Posterior vena cava (tissue), 2 donors: ENCODE results near the gene RNF144A. TPM values are rescaled to one million over a fixed set of nuclear protein-coding genes. Genes with fewer than 3 reads are reported as not detected.

ENCODE experiments used
- DNase-seq: peaks from one replicate; pipeline ENCODE4 v3.0.0-alpha.2; 2020; ENCODE audit warnings: low spot score
- intact Hi-C, 2 donors: fragments of 100-400 bp; cut with DNase I; formaldehyde crosslinking; loops; one replicate each; pipeline versions ENCODE4 v1.14.1 to v1.14.2; 2022 to 2023
- total RNA-seq, 2 donors: library from RNA; stranded (reverse); fragmentation: NEBNext Ultra II Directional; extraction: Animal tissue kit (Norgen Biotek cat#: 25700); gene quantifications; one replicate each; pipeline ENCODE4 v1.2.1, GENCODE V29; 2021
- donor health status: DM: yes; HTN: yes; CAD: no.
- donor health status: DM: yes; HTN: yes; CAD: no.

Gene RNF144A
- total RNA-seq, 2 donors from 2014 or later: 9.4 to 11.8 TPM

DNA sequence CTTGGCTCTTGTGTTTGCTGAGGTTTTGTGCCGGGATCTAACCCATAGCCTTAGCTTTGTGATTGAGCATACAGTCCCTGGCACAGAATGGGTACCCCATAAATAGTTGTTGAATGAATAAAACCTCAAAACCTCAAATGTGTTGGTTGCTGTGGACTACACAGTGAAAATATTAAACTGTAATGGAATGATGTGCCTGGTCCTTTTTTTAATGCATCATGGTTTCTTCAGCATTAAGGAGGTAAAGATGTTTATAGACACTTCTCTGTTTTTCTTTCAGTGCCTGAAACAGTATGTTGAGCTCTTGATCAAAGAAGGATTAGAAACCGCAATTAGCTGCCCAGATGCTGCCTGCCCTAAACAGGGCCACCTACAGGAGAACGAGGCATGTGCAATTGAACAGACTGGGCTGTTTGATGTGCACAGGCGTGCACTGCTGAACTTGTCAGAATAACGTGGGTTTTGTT is 97.0 kb downstream of the RNF144A start:
- intact Hi-C loops: no loop called here
- no peak for DNase-seq

DNA sequence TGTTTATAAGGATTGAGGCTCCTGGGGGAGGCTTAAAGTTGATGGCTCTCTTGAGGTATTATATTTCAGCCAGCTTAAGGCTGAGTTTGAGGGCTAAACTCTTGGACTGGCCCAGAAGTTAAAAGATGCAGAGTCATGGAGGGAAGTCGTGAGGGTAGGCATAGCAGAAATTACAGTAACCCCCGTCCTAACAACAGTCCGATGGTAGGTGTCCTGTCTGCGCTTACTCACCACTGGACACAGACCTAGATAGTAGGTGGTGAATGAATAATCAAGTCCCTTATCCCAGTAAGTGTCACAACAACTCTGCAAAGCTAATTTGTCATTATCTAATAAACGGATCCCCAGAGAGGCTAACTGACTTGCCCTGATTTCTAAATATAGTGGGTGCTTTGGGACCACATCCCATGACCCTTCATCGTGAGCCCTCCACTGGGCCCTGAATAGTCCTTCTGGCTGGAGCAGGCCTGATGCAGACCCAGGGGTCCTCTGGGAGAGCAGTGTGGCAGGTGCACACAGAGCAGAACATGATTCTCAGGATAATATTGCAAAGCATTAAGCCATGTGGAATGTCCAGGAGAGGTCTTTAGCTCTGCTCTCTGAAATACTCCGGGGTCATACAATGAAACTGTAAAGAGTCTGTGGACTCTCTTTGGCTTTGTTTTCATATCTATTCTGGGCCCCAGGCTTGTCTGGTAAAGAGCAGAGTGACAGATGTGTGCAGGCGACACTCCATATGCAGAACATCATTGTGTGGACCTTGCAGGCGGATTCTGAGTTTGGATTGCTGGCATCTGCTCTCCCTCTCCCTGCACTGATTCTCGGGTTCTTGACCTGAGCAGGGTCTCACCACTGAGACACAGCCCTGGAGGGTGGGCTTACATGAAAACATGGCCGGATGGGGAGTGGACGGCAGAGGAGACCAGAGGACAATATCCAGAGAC is 98.1 kb downstream of the RNF144A start:
- intact Hi-C loops: no loop called here
- DNase-seq: no peak

DNA sequence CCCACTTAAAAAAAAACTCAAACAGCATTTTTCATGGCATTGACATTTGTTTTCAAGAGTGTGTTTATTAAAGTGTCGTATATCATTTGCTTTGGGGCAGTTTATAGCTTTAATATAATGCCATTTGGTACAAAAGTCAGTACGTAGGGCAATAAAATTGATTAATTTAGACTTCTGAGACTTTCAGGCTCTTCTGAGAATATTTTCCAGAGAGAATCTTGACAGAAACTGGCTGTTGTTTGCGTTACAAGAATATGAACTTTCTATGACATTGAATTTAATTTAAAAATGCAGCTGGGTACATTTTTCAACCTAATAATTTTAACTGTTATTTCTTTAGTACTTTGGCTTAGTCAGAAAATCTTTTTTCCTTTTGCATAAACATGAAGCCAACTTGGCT is 98.9 kb downstream of the RNF144A start:
- intact Hi-C loops: no loop called here
- no peak for DNase-seq

DNA sequence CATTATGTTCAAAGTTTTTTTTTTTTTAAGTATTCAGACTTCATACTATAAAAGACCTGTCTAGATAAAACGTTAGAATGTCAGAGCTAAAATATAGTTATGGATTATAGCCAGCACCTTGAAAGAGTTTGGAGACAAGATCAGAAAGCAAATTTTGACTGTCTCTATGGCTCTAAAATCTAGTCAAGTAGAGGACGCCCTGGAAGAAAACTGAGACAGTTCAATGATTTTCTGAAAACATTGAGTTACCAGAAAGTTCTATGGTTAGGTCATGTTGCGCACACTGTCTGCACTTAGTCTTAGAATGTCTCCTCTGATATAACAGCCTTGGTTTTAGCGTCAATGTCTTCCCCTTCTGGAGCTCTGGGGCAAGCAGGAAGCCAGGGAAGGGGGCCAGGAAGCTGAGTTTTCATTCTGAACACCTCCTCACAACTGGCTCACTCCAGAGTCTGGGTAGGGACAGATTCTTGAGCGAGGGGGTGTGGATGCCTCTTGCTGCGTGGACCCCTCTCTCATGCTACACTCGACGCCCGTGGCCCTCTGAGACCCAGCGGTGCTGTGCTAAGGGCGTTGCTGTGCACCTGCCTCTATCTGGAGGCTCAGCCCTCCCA is 99.5 kb downstream of the RNF144A start:
- no peak for DNase-seq
- intact Hi-C loops: no loop called here

DNA sequence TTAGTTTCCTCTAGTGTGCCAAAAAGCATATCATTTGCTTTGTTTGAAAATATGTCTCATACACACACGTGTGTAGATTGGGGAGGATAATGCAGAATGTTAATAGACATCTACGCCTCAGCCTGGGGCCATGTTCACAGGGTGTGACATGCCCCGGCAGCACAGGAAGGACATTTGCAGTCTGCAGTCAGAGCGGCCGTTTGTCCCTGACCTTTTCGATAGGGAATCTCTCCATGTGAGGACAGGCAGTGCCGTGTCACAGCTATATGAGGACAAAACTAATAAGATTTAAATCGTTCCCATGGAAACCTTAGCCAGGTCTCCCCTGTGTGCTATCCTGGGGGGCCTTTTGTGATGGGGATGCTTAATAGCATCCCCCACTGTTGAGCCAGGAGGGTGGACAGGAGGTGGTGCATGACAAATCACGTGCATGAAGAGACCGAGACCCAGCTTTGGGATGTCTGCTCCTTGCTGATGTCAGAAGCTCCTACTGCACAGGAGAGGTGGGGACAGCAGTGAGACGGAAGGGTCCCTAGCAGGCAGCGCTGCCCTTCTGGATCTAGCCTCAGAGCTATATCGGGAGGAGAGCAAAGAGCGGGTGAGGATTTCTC is 100.6 kb downstream of the RNF144A start:
- intact Hi-C loops: no loop called here

DNA sequence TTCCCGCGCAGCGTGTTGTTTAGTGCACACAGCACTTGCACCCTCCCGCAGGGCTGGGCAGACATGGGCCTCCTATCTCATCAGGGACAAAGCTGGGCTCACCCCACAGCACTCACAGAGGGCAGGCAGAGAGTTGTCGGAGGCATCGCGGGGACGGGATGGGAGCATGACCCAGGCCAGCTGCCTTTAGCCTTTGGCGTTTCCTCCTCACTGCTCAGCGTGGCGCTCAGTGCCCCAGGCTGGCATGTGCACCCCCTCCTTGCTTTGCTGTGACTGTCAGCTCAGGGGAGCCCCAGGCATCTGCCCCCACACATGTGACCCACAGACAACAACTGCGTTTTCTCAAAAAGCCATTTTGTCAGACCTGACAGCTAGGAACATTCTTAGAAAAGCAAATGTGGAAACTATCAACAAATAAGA is 101.1 kb downstream of the RNF144A start:
- intact Hi-C loops: no loop called here
- no peak for DNase-seq

More for the DNA sequence above, 100.6 kb downstream of the RNF144A start:
- no peak for DNase-seq

DNA sequence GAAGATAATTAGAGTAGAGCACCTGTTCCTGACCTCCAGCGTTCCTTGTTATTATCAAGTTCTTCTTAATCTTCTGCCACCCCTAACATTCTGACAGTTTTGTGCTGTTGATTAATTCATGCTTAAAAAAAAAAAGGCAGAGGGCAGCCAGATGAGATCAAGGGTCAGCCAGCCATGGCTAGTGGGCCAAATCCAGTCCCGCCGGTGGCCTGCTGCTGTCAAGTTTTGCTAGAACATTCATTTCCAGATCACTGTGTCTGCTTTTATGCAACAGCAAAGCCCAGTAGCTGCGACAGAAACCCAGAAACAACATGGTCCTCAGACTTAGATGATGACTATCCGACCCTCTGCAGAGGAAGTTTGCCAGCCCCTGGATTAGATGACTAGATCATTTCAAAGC is 101.6 kb downstream of the RNF144A start:
- DNase-seq: no peak
- intact Hi-C loops: no loop called here

DNA sequence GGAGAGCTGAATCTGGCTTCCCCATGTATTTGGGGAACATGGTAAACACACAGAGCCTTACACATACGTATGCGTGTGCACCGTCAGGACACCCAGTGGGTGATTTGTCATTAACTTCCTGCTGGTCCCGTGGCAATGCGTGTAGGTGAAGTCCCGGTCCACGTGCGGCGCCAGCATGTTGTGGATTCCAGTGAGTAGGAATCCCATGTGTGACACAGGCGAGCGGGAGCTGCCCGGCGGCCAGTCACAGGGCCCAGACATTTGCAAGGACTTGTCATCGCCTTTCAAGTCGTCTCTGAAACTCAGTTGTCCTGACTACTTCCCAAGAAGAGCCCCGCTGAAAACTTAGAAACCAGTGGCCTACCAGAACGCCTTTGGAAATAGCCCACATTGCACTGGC is 102.0 kb downstream of the RNF144A start:
- no peak for DNase-seq
- intact Hi-C loops: no loop called here

DNA sequence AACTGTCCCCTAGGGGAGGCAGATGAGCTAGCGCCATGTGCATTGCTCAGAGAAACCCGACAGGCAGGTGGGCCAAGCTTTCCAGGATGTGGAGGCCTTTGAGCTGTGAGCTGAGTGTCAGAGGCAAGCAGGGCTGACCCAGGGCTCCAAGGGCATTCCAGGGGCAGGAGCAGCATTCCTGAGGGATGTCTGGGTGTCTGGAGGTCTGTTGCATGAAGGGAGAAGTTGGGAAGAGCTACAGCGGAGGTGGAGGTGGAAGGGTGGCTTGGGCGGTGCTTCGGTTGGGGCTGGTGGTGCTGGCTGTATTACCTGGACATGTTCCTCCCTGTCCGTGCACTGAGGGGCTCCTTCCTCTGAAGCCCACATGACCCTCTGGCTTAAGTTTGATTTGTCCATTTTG is 102.8 kb downstream of the RNF144A start:
- DNase-seq: no peak
- intact Hi-C loops: loop anchor here in 1 of 2 donors (10.0 kb wide), 1 partner anchor 105 kb away; the partner anchor contains the start of gene RNF144A

DNA sequence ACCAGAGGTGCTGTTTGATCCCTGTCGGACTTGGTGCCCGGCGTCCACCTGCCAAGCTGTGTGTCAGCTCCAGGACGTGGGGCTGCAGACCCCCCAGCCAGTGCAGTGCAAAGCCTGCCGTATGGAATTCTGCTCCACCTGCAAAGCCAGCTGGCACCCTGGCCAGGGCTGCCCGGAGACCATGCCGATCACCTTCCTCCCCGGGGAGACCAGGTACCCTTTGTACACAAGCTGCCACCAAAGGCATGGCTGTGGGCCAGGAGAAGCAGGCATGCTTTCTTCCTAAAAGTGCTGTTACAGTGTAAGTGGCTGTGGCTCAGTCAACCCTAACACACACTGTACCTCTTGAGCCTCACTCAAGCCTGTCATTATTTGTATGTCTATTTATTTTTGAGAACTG is 103.3 kb downstream of the RNF144A start:
- DNase-seq: no peak

DNA sequence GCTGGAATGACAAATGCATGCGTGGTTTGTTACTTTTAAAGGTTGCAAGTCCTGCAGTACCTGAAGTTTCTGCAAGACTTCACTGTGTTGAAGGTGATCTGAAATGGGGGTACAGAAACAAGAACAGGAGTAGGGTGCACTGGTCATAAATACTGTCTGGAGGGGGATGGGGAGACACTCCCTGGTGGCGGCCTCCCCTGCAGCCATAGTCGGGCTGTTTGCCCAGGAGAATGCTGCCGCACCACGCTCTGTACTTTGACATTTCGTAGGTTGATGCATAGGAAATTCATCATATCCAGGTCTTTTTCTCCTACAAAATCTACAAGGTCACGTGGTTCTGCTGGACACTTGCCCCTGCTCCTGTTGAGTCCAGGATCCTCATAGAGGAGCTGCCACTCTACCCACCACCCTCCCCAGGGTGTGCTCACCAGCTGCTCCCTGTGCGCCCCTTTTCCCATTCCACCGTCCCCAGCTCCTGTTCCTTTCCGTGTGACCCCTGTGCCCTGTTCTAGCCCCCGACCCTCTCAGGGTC is 103.8 kb downstream of the RNF144A start:
- no peak for DNase-seq
- intact Hi-C loops: loop anchor here in 1 of 2 donors (10.0 kb wide), 1 partner anchor 106 kb away; the partner anchor contains the start of gene RNF144A

More for the DNA sequence above, 103.3 kb downstream of the RNF144A start:
- intact Hi-C loops: loop anchor here in 1 of 2 donors (10.0 kb wide), 1 partner anchor 106 kb away; the partner anchor contains the start of gene RNF144A

DNA sequence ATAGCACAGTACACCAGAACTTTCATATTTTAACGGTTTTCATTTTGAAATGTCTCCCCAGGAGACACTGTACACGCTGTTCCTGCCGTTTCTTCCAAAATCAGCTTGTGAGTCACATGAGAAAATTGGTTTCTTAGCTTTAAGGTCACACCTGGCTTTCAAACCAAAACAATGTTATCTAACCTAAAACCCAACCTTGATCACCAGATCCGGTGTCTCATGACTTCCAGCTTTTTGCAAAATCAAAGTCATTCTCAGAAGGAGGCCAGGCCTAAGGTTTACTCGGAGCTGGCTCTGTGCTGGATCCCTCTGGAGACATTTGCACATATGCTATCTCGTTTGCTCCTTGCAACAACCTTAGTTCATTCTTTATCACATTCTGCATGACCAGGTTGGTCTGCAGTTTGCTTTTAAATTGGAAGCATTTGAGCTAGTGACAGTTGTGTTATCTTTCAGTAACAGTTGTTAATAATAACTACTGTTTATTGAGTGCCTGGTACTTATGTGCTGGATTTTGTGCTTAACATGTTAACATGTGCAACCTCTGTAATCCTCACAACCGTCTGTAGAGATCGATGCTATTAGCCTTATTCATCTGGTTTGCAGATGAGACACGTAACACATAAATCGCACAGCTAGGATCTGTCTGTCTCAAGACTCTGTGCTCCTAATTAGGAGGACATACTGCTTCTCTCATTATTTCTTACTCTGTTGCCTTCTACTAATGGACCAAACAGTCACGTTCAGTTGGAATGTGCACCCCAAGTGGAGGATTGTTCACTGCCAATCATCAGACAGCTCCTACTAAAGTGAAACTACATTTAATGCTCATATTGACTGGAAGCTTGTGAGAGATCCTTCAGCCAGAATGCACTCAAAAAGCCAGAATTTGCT is 105.5 kb downstream of the RNF144A start:
- intact Hi-C loops: loop anchor here in 1 of 2 donors (10.0 kb wide), 1 partner anchor 108 kb away; the partner anchor contains the start of gene RNF144A
- DNase-seq: no peak

DNA sequence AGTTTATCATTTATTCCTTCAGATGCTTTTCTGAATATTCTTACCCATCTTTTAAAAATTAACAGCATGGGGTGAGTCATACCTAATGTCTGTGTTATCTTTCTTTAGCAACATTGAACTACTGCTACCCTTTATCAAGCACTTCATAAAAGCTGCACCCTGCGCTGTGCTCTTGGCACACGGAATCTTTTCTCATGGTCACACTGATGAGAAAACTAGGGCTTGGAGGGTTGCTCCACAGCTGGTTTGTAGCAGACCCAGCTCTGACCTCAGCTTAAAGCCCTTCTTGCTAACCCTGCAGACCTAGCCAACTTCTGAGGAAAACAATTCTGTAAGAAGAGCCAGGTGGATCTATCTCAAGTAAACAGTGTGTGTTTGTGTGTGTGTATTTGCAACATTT is 106.3 kb downstream of the RNF144A start:
- intact Hi-C loops: loop anchor here in 1 of 2 donors (10.0 kb wide), 1 partner anchor 109 kb away; the partner anchor contains the start of gene RNF144A
- DNase-seq: peak; percentile 83

DNA sequence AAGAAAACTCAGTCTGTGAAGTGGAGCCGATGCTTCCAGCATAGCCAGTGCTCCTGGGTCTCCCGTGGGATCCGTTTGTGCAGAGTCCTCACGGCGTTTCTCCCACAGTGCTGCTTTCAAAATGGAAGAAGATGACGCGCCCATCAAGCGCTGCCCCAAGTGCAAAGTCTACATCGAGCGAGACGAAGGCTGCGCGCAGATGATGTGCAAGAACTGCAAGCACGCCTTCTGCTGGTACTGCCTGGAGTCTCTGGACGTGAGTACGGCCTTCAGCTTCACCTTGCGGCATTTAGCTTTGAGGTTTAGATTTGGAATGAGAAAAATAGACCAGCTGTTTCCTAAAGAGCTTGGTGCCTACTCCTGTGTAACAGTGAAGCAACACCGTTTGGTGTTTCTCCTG is 107.0 kb downstream of the RNF144A start:
- intact Hi-C loops: loop anchor here in 1 of 2 donors (10.0 kb wide), 1 partner anchor 109 kb away; the partner anchor contains the start of gene RNF144A
- DNase-seq: no peak

DNA sequence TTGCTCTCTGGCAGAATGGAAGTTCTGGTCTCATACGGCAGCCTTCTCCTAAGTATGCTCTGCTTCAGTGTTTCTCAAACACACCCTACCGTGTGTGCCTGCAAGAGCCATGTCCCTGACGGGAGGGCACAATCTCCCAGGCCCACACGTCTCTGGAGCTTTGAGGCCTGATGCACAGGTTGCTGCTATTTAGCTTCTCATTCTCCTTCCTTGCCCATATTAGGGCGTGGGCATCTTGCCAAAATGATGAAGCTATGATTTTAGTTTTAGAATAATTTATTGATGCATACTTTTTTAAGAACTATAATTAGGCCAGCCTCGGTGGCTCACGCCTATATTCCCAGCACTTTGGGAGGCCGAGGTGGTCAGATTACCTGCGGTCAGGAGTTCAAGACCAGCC is 107.9 kb downstream of the RNF144A start:
- intact Hi-C loops: loop anchor here in 1 of 2 donors (10.0 kb wide), 1 partner anchor 110 kb away; the partner anchor contains the start of gene RNF144A
- no peak for DNase-seq

DNA sequence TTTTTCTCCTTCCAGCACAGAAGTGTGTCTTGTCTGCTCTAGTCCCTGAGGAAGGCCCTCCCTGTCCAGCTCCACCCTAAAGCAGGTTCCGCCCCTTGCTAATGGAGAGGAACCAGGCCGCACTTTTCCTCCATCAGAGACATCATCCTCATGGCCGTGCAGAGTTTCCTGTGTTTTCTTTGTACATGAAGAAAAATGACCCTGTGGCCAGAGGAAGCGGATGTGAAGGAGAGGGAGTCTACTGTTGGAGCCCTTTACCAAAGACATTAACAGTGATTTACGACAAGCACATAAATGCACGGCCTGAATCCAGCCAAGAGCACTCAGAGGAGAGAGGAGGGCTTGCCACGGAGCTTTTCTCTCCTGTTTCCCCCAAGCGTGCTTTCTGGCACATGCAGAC is 109.5 kb downstream of the RNF144A start:
- intact Hi-C loops: loop anchor here in 1 of 2 donors (10.0 kb wide), 1 partner anchor 112 kb away; the partner anchor contains the start of gene RNF144A
- no peak for DNase-seq

DNA sequence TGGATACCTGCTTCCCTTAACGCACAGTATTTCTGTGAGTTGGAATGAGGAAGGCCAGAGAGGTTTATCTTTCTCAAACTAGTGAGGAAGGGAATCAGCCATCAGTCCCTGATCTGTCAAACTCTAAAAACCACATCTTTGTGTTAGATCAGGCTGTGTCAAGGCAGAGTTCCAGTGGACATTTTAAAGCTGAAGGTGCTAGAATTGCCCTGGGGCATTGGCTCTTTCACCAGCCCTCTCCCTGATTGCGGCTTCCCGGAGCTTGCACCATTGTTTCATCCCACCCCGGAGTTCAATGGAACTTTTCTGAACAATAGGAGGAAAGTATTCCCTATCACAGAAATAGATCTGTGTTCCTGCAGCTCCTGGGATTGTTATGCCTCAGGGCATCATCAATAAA is 110.2 kb downstream of the RNF144A start:
- intact Hi-C loops: loop anchor here in 1 of 2 donors (10.0 kb wide), 1 partner anchor 113 kb away; the partner anchor contains the start of gene RNF144A
- DNase-seq: no peak
